ENCODE results near the gene CCBE1.

Gene CCBE1

DNA sequence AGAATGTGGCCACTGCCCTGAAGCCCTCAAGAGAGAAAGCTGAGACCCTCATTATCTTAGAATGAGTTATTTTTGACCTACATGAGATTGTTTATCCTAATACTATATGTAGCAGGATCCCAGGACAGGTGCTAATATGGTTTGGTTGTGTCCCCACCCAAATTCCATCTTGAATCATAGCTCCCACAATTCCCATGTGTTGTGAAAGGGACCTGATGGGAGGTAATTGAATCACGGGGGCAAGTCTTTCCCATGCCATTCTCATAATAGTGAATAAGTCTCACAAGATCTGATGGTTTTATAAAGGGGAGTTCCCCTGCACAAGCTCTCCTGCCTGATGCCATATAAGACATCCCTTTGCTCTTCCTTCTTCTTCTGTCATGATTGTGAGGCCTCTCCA is 76.8 kb downstream of the CCBE1 start:
- DNase-seq (ENCODE audit: low read depth, low spot score), result no peak

DNA sequence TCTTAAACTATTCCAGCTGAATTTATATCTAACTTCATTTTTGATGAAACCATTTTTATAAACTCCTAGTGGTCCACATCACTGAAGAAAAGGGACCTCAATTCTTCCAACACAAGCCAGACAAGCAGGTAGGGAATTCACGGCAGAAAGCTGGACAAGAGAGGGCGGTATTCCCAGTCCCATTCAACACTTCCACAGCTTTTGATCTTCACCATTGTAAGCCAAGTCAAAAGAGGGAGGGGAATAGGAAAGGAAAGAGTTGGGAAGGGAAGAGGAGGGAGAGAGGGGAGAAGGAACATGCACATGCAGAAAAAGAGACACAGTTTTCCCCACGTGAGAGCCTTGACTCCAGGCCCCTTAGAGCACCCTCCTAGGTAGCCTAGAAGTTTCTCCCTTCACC is 77.4 kb downstream of the CCBE1 start:
- no peak for DNase-seq (ENCODE audit: low read depth, low spot score)

DNA sequence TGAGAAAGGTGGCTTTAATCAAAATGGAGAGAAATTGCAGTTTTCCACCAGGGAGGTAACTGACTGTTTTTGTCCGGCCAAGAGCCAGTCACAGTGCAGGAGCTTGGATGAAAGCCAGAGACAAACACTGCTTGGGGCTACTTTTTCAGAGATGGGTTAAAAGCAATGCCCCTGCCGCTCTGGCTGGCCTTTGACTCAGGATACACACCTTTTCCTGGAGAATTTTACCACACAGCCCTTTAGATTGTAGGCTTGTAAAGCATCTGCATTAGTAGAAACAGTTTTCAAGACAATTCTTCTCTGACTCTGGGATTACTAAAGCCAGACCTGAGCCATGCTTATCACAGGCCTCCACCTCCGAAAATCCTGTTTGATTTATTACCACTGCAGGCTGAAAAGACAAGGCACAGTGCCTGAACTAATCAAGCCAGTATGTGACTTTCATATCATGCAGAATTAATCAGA is 79.7 kb downstream of the CCBE1 start:
- DNase-seq (ENCODE audit: low read depth, low spot score), result no peak

DNA sequence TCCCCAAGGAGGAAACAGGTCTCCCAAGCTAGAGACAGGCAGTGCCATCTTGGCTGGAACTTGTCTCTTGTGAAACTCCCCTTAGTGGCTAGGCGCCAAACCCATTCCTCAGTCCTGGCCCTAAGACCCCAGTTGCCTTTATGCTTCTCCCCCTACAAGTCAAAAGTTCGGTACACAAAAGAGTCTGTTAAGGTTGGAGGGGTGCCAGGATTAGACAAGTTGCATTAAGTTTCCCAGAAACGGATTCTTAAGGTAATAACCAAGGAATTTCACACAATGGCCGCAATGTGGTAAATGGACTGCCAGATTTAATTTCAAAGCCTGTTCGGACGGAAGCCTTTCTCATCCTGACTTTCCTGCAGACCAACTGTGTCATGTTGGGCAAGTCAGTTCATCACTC is 80.7 kb downstream of the CCBE1 start:
- DNase-seq (ENCODE audit: low read depth, low spot score), result no peak

DNA sequence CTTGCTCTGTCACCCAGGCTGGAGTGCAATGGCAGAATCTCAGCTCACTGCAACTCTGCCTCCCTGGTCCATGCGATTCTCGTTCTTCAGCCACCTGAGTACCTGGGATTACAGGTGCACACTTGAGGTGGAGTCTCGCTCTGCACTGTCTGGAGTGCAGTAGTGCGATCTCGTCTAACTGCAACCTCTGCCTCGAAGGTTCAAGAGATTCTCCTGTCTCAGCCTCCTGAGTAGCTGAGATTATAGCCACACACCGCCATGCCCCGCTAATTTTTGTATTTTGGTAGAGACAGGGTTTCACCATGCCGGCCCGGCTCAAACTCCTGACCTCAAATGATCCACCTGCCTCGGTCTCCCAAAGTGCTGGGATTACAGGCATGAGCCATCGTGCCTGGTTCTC is 83.3 kb downstream of the CCBE1 start:
- DNase-seq (ENCODE audit: low read depth, low spot score), result no peak

DNA sequence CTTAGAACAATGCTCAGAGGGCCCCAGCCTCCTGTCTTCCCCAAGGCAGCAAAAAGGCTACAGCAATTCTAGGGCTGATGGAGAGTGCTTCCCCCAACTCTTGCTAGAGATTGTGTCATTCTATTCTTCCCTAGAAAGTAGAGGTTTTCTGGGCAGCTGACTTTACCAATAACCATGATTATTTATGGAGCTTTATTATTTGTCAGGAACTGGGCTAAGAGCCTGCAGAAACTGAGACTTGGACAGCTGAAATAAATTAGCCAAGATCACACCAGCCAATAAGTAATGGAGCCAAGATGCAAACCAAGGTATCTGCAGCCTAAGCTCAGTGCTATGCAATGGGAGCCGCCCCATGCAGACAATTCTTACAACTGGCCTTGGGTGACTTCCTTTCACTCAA is 84.8 kb downstream of the CCBE1 start:
- DNase-seq (ENCODE audit: low read depth, low spot score), result no peak

DNA sequence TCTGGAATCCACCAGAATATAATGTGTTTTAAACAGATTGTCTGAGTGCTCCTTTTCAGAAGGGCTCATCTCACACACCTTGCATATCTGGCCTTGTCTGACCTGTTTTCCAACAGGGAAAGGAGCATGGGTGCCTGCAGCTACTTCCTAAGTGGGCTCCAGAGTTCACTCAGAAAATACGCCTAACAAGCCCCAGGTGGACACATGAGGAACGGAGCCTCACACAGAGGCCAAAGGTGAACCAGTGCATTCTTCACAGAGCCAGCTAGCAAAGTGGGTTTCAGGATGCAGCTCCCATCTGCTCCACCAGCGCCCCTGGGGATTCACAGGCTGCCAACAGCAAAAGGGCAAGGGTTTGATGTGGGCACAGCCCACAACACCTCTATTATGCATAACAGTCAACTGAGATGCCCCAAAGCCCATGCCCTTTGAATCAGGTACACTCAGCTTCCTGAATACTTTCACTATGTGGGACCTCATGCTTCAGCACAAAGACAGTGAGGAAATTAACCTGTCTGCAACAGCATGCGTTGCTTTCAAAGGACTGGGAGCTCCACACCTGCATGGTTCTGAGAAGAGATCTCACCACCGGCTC is 86.6 kb downstream of the CCBE1 start:
- DNase-seq (ENCODE audit: low read depth, low spot score), result no peak

DNA sequence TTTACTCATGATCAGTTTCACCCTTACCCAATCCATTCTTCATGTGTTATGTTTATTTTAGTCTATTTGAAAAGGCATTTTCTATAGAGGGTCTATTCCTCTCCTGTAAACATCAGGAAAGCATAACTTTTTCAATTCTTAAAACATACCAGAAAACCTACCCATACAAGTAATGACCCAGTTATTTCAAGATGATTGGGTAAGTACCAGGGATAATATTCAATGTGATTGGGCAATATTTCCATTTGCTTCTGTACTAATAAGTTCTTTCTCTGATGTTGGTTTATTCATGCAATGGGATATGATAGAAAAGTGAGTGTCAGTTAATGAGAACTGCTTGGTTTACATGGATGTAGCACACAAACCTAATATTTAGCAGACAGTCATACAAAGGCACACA is 87.6 kb downstream of the CCBE1 start:
- no peak for DNase-seq (ENCODE audit: low read depth, low spot score)

DNA sequence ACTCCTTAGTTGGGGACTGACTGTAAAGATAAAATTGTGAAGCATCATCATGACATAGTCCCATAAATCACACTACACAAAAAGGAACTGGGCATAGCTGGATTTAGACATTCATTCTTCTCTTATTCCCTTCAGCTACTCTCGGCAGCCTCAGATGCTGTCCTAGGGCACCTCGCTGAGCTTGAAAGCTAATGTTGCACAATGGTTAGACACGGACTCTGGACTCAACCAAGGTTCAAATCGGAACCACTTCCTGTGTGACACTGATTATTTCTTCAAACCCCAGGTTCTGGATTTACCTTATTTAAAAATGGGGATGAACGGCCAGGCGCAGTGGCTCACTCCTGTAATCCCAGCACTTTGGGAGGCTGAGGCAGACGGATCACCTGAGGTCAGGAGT is 89.8 kb downstream of the CCBE1 start:
- no peak for DNase-seq (ENCODE audit: low read depth, low spot score)

DNA sequence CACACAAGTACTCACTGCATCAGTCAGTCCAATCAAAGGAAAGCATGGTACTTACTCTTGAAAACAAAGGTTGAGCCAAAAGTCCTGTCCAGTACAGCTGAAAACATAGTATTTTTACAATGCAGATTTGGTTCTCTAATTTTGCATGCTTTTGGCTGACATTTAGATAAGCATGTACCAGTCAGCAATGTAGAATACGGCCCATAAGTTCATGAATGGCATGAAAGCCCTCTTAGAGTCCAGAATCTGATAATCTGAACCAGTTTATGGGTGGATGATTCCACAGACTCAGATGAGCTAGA is 90.2 kb downstream of the CCBE1 start:
- no peak for DNase-seq (ENCODE audit: low read depth, low spot score)

DNA sequence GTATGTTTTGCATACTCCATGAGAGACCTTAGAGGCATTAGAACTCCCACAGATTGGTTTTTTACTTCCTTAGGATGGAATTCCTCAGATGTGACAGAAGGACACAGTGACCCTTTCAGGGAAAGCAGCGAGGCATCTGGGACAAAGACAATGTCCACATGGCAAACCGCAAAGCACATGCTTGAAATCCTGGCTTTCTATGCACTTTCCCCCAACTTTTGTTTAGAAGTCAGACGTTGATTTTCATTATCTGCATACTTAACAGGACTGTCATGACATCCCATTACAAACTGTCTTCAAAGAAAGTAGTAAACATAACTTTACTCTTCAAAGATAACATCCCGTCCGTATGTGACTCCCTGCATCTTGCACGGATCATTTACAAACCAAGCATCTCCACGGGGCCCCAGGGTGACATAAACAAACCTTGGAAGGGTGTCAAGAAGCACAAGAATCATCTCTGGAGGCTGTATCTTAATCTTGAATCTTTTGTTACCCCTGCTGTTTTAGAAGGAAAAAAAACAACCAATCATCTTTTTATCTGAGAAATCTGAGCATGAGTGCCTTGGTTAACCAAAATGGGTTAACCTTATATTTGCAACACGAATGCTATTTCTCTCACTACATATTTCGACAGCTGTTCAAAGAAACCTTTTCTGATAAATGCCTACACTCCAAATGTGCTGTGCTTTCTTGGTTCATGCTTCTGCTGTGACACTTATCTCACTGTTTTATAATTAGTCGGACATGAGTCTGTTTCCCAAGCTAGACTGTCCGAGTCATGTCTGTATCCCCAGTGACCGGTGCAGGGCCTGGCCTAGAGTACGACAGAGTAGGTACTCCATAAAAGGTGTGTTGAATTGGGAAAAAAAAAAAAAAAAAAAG is 90.8 kb downstream of the CCBE1 start:
- peak; percentile 33 for DNase-seq (ENCODE audit: low read depth, low spot score)

DNA sequence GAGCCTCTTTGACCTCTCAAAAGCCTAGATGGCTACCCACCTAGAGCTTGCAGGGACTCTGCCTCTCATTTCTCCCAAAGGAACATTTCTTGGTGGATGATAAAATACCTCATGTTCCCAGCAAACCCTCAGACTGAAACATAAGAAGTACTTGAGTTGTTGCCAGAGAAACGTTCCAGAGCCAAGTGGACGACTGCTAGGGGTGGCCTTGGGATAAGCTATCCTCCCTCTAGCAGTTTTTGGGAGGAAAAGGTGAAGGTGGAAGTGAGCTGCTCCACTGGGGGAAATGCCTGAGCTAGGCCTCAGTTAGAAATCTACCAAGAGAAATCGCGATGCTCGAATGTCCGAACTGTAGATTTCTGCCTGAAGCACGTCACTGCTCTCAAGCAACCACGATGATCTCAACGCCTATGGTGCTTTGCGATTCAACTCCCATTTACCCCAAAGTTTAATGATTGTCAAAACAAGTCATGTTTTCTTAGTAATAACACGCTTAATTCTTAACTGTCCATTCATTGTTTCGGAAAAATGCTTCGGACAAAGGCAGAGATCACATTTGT is 91.5 kb downstream of the CCBE1 start:
- DNase-seq (ENCODE audit: low read depth, low spot score), result peak; percentile 37

DNA sequence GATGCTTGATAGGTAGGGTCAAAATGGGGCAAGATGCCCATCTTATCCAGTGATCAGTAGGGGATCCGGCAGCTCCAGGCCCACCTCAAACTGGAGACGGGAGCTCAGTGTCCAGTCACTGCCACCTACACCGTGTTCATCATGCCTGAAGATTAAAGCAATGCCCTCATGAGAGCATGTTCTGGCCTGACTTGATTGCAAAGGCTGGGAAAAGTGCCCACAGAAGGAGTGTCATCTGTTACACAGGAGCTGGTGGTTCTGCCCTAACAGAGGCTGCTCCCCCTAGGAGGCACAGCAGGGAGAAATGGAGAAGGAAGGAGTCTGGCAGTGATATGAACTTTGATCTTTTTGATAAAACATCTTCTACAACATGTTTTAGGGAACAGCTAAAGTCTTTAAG is 92.3 kb downstream of the CCBE1 start:
- no peak for DNase-seq (ENCODE audit: low read depth, low spot score)

DNA sequence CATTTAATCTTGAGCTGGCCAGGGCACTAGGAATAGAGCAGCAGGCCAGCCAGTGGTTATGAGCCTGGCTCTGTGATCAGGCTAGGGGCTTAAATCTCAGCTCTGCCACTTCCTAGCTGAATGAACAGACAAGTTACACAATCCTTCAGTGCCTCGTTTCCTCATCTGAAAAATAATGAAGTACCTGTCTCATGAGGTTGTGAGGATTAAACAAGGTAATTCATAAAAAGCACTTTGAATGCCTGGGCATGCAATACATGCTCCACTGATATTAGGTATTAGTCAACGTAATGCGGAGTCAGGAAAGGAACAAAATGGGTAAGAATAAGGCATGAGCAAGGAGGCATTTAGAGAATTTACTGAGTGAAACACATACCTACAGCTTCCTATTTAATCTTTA is 100.2 kb downstream of the CCBE1 start:
- no peak for DNase-seq (ENCODE audit: low read depth, low spot score)

DNA sequence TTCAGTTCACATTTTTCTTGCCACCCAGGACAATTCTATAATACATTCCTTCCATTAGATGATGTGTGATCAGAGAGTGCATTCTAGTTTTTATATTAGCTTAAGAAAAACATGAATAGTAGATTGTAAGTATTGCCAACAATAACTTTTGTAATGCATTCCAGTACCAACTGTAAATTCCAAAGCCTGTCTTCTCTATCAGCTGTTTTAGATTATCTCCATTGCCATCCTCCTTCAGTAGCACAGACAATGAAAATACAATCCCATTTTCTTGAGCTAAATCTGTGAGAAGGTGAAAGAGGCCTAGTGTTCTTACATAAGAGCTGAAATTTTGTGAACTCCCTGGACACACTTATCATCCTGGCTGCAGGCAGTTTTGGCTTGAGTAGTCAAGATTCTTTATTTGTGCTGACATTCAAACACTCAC is 103.9 kb downstream of the CCBE1 start:
- peak; percentile 24 for DNase-seq (ENCODE audit: low read depth, low spot score)

DNA sequence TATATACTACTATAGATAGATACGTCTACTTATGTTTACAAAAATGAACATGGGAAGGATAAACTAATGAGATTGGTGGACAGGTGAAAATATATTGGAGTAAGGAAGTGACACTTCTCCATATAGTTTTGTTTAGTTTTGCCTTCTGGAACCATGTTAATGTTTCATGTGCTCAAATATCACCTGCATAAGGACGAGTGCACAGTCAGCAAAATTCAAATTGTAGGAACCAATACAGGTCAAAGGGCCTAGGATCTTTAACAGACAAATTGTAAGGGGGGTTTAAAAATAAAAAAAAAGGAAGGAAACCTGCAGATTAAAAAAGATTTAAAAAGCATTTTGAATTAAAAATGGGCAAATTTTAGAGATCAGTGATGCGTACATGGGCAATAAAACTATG is 104.6 kb downstream of the CCBE1 start:
- no peak for DNase-seq (ENCODE audit: low read depth, low spot score)

DNA sequence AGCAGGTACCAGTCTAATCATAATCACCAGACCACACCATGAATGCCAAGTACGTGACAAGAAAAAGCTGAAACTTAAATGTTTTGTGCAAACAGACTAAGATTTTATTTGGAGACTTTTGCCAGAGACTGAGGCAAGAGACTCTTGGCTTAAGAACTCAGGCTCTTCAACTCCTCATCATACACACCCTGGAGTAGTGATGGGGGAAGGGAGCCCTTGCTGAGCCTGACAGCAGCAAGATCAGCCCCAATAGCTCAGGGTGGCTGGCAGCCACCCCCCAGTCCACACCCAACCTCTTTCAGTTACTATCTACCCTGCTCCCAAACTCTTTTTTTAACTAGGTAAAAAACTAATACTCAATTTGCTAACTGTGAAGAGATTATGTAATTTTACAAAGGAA is 114.8 kb downstream of the CCBE1 start:
- DNase-seq (ENCODE audit: low read depth, low spot score), result no peak

DNA sequence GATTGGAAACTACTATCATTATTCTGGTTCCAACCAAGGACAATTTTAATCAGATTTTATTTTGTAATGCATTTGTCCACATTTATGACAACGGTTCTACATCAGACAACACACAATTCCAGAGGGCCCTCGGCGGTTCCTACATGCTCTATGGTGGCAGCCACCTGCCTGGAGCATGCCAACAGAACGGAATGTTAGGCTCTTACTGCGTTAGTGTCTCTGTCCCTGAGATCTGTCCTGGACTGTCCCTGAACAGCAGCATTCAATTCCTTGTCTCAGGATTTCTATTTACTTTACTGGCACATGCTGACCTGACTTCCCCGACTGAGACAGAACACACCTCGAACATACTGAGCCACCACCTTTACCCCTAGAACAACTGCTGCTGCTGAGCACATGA is 117.7 kb downstream of the CCBE1 start:
- no peak for DNase-seq (ENCODE audit: low read depth, low spot score)

DNA sequence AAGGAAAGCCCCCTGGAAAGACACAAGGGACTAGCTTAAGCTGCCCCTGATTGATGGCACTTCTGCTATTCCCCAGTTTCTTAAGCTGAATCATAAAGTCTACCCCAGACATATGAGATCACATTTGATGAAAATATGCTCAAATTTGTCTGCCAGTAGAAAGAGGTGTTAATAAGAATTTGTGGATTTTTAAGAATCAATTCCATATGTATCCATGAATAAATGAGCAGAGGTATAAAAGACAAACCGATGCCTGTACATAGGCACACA is 119.9 kb downstream of the CCBE1 start:
- DNase-seq (ENCODE audit: low read depth, low spot score), result no peak

DNA sequence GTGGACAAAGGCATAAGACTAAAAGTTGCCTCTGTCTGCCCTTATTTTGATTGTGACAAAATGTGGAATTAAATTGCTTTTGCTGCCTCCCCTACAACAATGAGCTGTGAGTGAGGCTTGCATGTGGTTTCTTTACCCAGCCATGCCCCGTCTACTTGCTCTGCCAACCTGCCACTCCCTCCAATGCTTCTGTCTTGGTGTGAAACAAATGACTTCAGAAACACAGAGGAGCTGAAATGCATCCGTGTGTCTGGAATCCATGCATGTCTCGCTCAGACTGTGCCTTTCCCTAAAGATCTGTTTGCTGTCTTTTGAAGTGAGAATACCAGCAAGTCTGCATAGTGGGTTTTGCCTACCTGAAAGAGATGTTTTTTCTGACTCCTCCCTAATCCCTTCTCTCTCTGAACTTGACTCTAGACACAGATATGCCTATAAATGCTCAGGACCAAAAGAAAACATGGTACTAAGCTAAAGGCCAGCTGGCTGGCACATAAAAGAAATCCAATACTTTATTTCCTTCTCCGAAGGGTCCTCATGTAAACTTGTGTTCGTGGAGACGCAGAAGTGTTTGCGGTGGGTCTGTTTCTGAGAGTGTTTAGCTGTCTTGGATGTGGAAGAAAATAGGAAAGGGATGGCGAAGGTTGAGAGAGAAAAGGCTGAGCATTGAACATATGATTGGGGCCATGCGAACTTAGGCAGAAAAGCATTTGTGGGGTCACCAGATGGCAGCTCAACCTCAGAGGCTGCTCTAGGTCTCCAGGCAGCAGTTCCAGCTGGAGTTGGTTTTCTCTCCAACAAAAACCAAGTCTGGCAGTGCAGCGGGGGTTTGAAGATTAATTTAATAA is 120.5 kb downstream of the CCBE1 start:
- no peak for DNase-seq (ENCODE audit: low read depth, low spot score)

DNA sequence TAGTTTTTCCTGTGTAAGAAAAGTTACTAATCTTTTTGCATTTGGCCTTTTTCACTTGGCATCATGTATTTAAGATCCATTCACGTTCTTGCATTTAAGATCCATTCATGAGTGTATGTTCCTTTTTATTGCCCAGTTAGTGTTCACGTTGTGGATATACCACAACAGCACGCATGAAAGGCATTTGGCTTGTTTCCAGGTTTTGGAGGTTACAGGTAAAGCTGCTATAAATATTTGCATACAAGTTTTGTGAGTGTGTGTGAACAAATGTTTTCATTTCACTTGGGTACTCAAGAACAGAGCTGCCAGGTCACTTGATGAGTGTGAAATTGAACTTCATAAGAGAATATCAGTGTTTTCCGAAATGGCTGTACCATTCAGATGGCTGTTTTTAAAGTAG is 121.2 kb downstream of the CCBE1 start:
- no peak for DNase-seq (ENCODE audit: low read depth, low spot score)

DNA sequence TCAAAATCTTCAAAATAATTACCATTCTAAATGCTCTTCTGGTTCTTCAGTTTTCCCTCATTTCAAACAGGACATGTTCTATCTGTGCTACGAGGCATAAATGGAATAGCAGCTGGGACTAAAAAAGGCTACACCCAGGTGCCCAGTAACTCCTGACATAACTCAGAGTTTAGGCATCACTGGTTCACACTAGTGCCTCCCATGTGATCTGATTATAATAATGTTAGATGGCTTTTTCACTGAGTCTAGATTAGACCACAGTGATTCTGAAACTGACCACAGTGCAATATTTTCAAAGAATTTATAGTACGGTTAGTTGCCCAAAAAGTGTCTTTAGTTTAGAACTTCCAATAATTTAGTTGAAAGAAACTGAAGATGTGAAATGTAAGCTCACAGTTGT is 123.3 kb downstream of the CCBE1 start:
- DNase-seq (ENCODE audit: low read depth, low spot score), result no peak

DNA sequence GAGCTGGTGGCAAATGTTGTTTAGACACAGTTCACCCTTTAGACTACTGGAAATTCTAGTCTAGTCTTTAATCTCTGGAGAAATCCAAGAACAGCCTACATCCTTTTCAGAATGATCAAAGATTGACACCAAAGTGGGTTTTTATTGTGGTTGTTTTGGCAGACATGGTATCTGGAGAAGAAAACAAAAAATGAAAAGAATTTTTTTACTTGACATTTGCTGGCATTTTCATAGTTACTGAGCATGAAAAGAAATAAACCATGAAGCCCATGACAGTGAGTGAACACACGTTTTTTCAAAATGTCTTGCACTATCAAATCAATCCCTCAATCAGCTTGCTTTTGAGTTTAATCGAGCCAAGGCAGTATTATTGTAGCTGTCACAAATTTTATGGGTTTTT is 125.3 kb downstream of the CCBE1 start:
- DNase-seq (ENCODE audit: low read depth, low spot score), result no peak
